ENCODE results near the gene CYP8B1. TPM values are rescaled to one million over a fixed set of nuclear protein-coding genes. Genes with fewer than 3 reads are reported as not detected.

CYP8B1 gene
- total RNA-seq, 1 experiment from 2014 or later = not detected

DNA sequence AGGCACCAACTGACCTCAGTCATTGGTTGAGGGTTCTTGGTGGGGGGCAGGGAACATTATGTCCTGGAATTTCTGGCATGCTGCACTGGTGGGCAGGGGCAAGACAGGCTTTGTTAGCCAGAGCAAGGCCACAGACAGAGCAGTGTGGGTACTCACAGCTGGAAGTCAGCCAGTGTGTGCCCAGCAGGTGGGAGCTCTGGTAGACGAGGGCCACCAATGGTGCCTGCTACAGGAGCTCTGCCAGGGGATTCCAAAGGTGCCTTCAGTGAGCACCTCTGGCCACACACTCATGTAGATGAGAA is 31.3 kb downstream of the CYP8B1 start:
- Histone ChIP-seq H3K9me3 (no peaks in the 10 kb centered on the region), H3K27me3 (no peaks in the 10 kb centered on the region), H3K36me3 (no peaks in the 10 kb centered on the region), H3K4me3 (no peak overlapping the region)
- no peak for DNase-seq

DNA sequence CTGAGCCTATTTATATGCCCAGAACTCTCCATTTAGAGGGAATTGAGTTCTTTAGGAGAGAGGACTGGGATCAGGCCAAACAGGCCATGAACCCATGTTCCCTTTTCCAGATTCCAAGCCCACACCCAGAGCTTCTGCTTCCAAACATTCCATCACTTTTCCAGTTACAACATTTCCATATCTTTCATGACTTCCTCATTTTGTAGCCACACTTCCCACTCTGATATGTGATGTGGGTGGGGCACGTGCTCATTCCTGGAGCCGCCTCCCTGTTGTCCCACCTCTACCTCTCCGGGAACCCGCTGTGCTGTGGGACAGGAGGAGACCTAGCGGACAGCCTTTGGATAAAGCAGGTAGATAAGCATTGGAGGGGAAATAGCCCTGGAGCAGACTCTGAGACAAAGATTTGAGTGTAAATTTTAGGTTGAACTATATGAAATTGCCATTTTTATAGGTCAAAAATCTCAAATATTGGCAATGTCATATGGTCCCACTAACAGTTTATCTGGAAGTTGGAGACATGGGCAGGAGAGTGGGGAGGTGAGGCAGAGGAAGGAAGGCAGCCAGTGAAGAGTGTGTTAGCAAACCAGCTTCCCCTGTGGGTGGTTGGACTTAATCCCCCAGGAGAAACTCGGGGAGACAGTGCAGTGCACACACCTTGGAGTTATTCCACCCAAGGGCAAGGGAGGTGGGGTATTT is 31.8 kb downstream of the CYP8B1 start:
- DNase-seq = no peak
- Histone ChIP-seq H3K36me3 (no peaks in the 10 kb centered on the region), H3K9me3 (no peaks in the 10 kb centered on the region), H3K27me3 (no peaks in the 10 kb centered on the region), H3K4me3 (no peak overlapping the region)

DNA sequence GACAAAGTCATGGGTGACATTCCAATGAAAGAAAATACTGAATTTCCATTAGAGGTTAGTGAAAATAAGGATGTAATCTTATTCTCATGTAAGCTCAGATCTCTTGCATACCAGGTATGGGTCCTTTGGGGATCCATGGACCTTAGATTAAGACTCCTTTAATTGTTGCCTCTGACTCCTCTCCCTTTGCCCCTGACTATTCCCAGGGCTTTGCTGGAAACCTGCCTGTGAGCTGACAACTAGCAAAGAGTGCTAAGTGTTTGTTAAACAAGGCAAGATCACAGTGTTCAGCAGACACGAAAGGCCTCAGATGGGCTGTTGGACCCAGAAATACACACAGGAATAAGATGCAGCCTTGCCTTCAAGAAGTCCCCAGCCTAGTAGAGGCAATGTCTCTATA is 34.3 kb downstream of the CYP8B1 start:
- no peaks in the 10 kb centered on the region for H3K9me3 ChIP-seq
- H3K4me3 ChIP-seq = no peak overlapping the region
- H3K36me3 ChIP-seq = no peaks in the 10 kb centered on the region
- peak; percentile 4 for DNase-seq
- H3K27me3 ChIP-seq = no peaks in the 10 kb centered on the region

DNA sequence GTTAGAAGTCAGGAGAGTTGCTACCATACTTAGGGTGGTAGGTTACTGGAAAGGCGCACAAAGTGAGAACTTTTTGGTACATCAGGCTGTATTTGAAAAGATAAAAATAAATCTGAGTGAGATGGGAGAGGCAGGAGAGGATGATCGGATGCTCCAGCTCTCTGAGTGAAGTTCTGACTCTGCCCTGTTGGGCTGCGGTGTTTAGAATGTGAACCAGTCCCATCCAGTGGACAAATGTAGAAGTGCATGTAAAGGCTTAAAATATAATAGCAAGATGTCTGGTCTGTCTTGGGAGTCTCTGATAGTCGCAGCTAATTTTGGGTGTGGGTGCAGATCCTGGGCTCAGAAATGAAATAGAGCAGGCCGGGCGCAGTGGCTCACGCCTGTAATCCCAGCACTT is 36.1 kb downstream of the CYP8B1 start:
- no peaks in the 10 kb centered on the region for H3K36me3 ChIP-seq
- no peaks in the 10 kb centered on the region for H3K9me3 ChIP-seq
- peak; percentile 11 for DNase-seq
- H3K27me3 ChIP-seq = no peaks in the 10 kb centered on the region
- H3K4me3 ChIP-seq = peak overlapping the region; percentile 30

DNA sequence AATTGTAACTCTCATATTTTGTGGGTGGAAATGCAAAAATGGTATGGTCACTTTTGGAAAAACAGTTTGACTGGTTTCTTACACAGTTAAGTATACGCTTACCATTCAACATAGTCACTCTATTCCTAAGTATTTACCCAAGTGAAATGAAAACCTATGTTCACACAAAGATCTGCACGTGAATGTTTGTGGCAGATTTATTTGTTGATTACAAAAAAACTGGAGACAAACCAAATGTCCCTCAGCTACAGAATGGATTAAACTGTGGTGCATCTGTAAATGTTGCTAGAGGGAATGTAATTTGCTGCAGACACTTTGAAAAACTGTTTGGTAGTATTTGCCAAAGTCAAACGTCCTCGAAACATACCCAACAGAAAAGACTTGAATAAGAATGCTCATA is 37.1 kb downstream of the CYP8B1 start:
- DNase-seq = no peak
- Histone ChIP-seq H3K36me3 (no peaks in the 10 kb centered on the region), H3K9me3 (no peaks in the 10 kb centered on the region), H3K27me3 (no peaks in the 10 kb centered on the region), H3K4me3 (no peak overlapping the region)

DNA sequence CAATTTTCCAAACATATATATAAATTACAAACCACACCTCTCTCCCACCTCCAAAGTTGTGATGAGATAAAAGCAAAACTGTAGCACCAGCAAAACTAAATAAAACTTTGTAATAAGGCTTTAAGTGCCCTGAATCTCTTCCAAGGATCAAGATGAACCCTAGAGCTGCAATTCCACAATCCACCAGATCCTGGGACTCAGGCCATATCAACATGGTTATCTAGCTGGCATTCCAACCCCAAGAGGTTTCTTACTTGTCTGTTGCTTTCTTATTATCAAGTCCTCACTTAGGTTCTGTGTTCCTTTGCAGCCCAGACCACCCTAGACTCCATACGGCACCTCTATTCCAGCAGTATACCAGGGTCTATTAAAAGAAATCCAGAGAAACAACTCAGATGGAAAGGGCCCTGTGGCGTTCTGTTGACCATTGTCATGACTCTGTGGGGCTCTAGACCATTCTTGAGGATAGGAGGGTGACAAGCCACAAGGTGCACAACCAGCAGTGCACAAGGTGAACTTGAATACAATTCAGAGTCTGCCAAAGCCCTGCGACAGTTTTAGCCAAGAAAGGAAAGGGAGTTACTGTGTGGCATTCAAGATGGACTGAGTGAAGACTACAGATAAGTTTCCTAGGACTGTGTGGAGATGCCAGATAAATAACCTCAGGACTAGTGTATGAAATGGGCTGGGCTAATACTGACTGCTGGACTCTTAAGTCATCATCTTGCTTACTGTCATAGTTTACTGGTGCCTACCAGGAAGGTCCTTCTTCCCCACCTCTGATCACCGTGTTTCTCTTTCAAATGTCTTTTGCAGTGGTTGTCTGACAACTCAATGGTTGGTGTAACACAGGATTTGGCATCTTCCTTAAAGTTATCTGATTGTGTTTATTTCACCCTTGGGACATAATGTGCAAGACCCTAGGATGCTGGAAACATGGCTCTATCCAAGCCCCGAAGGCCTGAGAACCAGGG is 39.2 kb downstream of the CYP8B1 start:
- Histone ChIP-seq H3K9me3 (no peaks in the 10 kb centered on the region), H3K36me3 (no peaks in the 10 kb centered on the region), H3K4me3 (no peak overlapping the region), H3K27me3 (no peaks in the 10 kb centered on the region)
- DNase-seq = no peak

DNA sequence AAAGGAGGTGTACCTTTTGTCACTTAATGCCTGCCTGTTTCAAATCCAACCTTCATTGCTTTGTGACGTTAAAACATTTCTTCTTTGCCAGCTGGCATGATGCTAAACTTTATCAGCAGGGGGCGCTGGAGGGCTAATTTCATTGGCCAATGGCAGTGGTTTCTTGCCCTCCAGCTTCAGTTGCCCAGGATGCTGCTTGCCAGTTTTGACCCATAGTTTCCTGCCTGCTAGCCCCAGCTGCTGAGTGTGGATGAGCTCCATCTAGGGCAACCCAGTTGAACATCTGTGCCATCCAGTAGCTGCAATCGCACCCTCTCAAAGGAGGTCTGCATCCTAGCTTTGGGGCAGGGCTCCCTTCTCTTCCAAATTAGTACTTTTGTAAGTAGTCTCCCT is 44.4 kb downstream of the CYP8B1 start:
- H3K36me3 ChIP-seq = no peaks in the 10 kb centered on the region
- H3K4me3 ChIP-seq = no peak overlapping the region
- peak; percentile 67 for DNase-seq
- no peaks in the 10 kb centered on the region for H3K27me3 ChIP-seq
- no peaks in the 10 kb centered on the region for H3K9me3 ChIP-seq

DNA sequence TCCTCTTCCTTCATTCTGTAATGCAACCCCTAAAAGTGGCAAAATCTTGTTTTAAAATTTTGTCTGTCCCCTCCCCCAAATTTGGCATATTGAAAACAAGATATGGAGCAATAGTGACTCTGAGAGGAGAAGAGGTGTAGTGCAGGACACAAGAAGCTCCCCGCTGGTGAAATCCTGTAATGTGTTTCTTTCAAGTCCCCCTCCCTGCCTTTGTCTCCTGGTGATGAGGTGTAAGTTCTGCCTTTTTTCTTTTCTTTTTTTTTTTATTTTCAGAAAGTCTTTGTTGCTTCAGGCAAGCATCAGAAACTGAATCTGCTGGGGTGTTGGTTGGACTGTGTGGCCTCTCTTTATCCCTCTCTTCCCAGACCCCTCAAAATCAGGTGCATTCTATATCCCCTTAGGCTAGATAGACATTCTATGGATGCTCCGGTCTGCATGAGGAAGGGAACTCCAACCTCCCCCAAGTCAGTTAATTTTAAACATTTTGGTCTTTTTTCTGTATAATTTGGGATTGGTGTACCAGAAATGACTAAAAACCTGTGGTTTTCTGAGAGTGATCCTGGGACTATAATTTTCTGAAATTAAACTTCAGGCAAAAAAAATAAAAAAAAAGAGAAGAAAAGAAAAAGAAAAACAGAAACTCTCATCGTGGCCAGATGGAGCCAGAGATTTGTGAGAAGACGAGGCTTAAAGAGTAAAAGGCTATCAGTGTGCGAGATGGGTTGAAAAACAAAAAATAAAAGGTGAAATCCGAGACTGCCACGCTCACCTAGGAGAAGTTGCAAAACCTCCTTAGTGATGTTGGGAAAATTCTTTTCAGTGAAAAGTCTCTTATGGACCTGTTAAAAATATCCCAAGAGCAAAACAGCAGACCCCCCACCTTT is 45.0 kb downstream of the CYP8B1 start:
- Histone ChIP-seq H3K27me3 (no peaks in the 10 kb centered on the region), H3K4me3 (no peak overlapping the region), H3K36me3 (no peaks in the 10 kb centered on the region), H3K9me3 (no peaks in the 10 kb centered on the region)
- no peak for DNase-seq

DNA sequence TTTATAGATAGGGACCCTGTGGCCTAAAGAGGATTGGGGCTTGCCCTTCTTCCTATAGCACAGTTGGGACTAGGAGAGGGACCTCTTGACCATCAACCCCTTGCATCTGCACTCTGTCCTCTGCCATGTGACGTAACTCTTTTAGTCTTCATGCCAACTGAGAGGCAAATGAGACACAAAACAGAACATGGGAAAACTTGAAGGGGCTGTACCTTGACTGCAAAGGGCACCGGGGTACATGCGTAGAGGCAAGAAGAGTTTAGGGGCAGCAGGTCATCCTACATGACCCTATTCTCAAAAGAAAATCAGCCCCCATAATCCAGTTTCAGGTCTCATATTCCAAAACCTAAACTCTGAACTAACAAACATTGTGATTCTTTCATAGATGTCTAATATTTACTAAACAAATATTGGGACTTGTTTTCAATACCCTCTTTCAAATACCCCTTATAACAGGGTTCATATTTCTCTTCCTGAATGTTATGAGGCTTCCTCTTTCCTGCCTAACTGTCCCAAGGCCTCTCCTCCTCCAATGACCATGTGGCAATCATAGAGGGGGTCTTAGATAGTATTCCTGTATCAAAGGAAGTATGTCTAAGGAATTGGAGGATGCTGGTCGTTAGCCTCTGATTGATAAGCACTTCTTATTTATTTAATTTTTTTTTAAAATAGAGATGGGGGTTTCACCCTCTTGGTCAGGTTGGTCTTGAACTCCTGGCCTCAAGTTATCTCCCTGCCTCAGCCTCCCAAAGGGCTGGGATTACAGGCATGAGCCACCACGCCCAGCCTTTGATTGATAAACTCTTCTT is 45.8 kb downstream of the CYP8B1 start:
- no peaks in the 10 kb centered on the region for H3K9me3 ChIP-seq
- H3K27me3 ChIP-seq = no peaks in the 10 kb centered on the region
- DNase-seq = no peak
- no peak overlapping the region for H3K4me3 ChIP-seq
- H3K36me3 ChIP-seq = no peaks in the 10 kb centered on the region

DNA sequence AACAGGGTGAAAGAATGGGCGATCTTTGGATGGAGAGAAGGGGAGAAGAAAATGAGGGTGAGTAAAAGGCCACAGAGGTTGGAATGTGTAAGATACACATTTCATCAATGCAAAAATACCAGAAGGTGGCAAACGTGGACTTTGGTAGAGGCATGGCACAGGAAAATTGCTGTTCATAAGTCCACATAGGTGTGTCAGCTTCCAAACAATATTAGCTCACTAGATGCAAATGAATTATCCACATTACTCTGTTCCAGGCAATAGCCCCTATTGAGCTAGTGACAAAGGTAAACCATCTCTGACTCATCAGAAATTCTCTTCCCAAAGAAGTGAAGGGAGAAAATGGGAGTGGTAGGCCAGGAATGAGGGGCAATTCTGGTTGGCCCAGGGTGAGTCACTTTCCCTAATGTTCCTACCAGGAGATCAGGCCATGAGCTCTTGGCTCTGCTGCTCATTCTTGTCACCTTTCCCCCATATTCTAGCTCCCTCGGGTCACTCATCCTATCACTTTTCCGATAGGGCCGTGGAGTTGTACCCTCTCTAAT is 46.5 kb downstream of the CYP8B1 start:
- DNase-seq = no peak
- Histone ChIP-seq H3K4me3 (no peak overlapping the region), H3K9me3 (no peaks in the 10 kb centered on the region), H3K36me3 (no peaks in the 10 kb centered on the region), H3K27me3 (no peaks in the 10 kb centered on the region)

DNA sequence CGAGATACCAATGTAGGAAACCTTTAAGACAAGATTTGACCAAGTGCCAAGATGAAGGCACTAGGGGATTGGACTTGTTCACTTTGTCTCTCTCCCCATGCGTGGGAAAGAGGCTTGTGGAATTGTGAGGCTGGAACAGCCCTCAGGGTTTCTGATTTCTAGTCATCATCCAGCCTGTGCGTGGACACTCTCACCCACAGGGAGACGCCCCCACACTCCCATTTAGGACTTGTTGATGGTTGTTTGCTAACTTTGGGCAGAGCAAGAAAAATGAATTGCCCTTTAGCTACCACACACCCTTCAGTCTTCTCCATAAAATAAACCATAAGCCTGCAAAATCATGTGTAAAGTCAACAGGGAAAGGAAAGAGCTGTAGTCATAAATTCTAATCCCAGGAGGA is 48.0 kb downstream of the CYP8B1 start:
- H3K9me3 ChIP-seq = no peaks in the 10 kb centered on the region
- H3K27me3 ChIP-seq = no peaks in the 10 kb centered on the region
- no peaks in the 10 kb centered on the region for H3K36me3 ChIP-seq
- H3K4me3 ChIP-seq = no peak overlapping the region
- no peak for DNase-seq

DNA sequence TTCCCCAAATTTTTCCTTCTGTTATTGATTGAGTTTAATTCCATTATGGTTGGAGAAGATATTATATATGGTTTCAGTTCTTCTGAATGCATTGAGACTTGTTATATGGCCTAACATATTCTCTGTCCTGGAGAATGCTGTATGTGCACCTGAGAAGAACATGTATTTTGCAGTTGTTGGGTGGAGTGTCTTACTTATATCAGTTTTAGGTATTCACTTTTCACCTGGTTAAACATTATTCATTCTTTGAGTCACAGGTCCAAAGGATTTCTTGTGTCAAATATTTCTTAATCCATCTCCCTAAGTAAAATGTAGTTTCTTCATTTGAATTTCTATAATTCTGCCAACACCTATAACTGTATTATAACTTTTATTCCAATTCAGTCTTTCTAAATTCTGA is 48.7 kb downstream of the CYP8B1 start:
- Histone ChIP-seq H3K9me3 (no peaks in the 10 kb centered on the region), H3K27me3 (no peaks in the 10 kb centered on the region), H3K36me3 (no peaks in the 10 kb centered on the region), H3K4me3 (no peak overlapping the region)
- no peak for DNase-seq

DNA sequence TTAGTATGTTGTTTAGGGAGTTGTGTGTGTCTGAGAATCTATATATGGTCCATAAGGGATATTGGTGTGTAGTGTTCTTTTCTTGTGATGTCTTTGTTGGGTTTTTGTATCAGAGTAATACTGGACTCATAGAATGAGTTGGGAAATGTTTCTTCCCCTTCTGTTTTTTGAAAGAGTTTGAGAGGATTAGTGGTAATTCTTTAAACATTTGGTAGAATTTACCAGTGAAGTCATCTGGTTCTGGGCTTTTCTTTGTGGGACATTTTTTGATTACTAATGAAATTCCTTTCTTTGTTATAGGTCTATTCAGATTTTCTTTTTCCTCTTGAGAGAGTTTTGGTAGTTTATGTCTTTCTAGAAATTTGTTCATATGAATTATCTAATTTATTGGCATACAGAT is 49.5 kb downstream of the CYP8B1 start:
- no peak for DNase-seq
- Histone ChIP-seq H3K27me3 (no peaks in the 10 kb centered on the region), H3K4me3 (no peak overlapping the region), H3K36me3 (no peaks in the 10 kb centered on the region), H3K9me3 (no peaks in the 10 kb centered on the region)

DNA sequence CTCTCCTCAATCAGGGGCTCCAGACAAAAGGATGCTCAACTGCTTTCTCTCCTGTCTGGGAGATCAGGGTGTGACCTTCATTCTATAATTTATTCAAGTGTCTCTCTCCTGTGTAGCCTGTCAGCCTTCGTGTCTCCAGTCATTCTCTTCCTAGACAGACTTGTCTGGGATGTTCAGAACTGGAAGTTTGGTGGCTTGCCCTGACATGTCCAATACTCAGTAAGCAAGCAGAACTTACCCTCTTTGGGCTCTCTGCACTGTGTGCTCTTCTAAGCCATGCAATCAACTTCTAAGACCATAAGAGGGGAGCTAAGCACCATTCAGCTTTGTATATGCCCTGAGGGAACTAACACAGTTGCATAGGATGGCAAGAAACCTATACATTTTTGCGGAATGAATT is 52.3 kb downstream of the CYP8B1 start:
- no peaks in the 10 kb centered on the region for H3K27me3 ChIP-seq
- no peak for DNase-seq
- H3K36me3 ChIP-seq = no peaks in the 10 kb centered on the region
- no peaks in the 10 kb centered on the region for H3K9me3 ChIP-seq
- H3K4me3 ChIP-seq = no peak overlapping the region

DNA sequence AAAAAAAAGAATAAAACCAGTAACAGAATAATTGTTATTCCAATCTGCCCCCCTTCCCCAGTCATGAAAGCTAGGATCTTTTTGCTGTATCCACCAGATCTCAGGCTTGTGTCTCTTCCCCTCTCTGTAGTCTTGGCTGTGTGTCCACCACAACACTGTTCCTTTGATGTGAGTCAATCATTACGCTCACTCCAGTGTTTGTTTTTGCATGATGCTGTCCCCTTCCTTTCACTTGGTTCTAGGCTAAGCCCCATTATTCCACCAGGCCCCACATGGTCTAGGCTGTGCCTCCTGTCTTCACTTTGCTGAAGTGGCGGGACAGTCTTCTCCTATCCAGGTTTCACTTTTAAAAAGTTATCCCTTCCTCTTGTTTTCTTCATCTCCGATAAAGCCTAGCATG is 52.9 kb downstream of the CYP8B1 start:
- H3K9me3 ChIP-seq = no peaks in the 10 kb centered on the region
- H3K27me3 ChIP-seq = no peaks in the 10 kb centered on the region
- no peak for DNase-seq
- no peaks in the 10 kb centered on the region for H3K36me3 ChIP-seq
- no peak overlapping the region for H3K4me3 ChIP-seq

Data from MG63 (cell line).